HEK293T (cell line): ENCODE data around the gene BRD7.

Experiments used
- CTCF ChIA-PET: fragments of 350-600 bp; formaldehyde crosslinking; extraction: SDS; loops from one replicate; lab custom pipeline; 2021; ENCODE audit warnings: antibody characterized with exemption, inconsistent platforms; lab: Yijun Ruan, JAX
- POLR2A ChIA-PET: fragments of 350-600 bp; formaldehyde crosslinking; extraction: SDS; loops from one replicate; lab custom pipeline; 2020; ENCODE audit warnings: antibody characterized with exemption, inconsistent platforms; lab: Yijun Ruan, JAX
- DNase-seq: peaks from one replicate; pipeline ENCODE4 v3.0.0; 2012; ENCODE audit warnings: mixed read lengths; ENCODE audit errors: extremely low spot score
- ARNT ChIP-seq: fragments of 450-650 bp; IDR thresholded peaks from 2 replicates; pipeline ENCODE4 v1.6.1; 2017; ENCODE audit warnings: mild to moderate bottlenecking
- BHLHE40 ChIP-seq: fragments of 450-650 bp; IDR thresholded peaks from 2 replicates; pipeline ENCODE4 v1.6.1; 2016; ENCODE audit warnings: mild to moderate bottlenecking, moderate library complexity, borderline replicate concordance
- CTBP1 ChIP-seq: fragments of 450-650 bp; IDR thresholded peaks from 2 replicates; pipeline ENCODE4 v1.6.1; 2016; ENCODE audit warnings: borderline replicate concordance
- ELF4 ChIP-seq: fragments of 450-650 bp; IDR thresholded peaks from 2 replicates; pipeline ENCODE4 v1.6.1; 2017; ENCODE audit warnings: antibody characterized with exemption
- FOXA1 ChIP-seq: fragments of 450-650 bp; IDR thresholded peaks from 2 replicates; pipeline ENCODE4 v1.6.1; 2016; ENCODE audit warnings: mild to moderate bottlenecking
- FOXK2 ChIP-seq: fragments of 450-650 bp; IDR thresholded peaks from 2 replicates; pipeline ENCODE4 v1.6.1; 2016; ENCODE audit warnings: mild to moderate bottlenecking
- FOXM1 ChIP-seq: fragments of 450-650 bp; IDR thresholded peaks from 2 replicates; pipeline ENCODE4 v1.6.1; 2017; ENCODE audit warnings: mild to moderate bottlenecking, borderline replicate concordance
- HDGF ChIP-seq: fragments of 450-650 bp; IDR thresholded peaks from 2 replicates; pipeline ENCODE4 v1.6.1; 2017; ENCODE audit warnings: antibody characterized with exemption, borderline replicate concordance
- L3MBTL2 ChIP-seq: fragments of 450-650 bp; conservative IDR thresholded peaks from 2 replicates; pipeline ENCODE4 v1.6.1; 2016; ENCODE audit warnings: mild to moderate bottlenecking
- LEF1 ChIP-seq: fragments of 450-650 bp; IDR thresholded peaks from 2 replicates; pipeline ENCODE4 v1.6.1; 2017; ENCODE audit warnings: mild to moderate bottlenecking, borderline replicate concordance
- NFRKB ChIP-seq: fragments of 450-650 bp; IDR thresholded peaks from 2 replicates; pipeline ENCODE4 v1.6.1; 2016; ENCODE audit warnings: mild to moderate bottlenecking, moderate library complexity
- SP1 ChIP-seq: fragments of 450-650 bp; IDR thresholded peaks from 2 replicates; pipeline ENCODE4 v1.6.1; 2017
- SUZ12 ChIP-seq: fragments of 450-650 bp; IDR thresholded peaks from 2 replicates; pipeline ENCODE4 v1.6.1; 2016; ENCODE audit warnings: mild to moderate bottlenecking
- TARDBP ChIP-seq: fragments of 450-650 bp; IDR thresholded peaks from 2 replicates; pipeline ENCODE4 v1.6.1; 2016
- ZNF384 ChIP-seq: fragments of 450-650 bp; IDR thresholded peaks from 2 replicates; pipeline ENCODE4 v1.6.1; 2016
- TF ChIP-seq, protein P1 (sequence below): fragments of 450-650 bp; IDR thresholded peaks from 2 replicates; pipeline ENCODE4 v1.6.1; 2016

BRD7 gene

DNA sequence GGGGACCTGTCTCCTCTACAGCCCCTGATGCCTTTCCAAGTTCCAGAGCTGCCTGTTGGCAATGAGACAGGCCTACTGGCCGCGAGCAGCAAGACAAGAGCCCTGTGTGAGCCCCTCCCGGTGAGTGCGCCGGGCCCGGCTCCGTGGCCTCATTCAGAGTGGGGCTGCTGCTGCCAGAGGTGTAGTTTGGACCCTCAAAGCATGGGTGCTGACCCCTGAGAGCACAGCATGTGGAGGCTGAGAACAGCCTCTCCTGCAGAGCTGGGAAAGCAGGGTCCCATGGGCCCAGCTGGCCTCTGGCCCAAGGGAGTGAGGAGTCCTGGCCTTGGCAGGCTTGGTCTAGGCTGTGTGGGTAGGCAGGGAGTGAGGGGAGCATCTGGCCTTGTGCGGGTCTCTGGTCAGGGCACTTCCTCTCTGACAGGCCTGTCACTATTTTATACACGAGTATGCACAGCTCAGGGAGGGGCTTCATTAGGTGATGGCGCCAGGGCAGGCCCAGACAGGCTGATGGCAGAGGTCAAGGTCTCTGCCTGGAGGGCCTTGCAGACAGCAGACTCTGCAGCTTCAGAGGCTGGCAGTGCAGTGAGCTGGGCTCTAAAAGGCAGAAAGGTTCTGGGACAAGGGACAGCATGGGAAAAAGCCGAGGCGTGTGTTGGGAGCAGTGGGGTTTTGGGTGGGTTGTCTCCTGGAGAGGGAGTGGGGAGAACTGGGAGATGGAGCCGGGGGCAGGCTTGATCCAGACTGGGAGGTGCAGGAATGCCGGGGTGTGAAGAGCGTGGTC is 59.1 kb downstream of the BRD7 start:
- POLR2A ChIA-PET, result no interaction called here
- CTCF ChIA-PET, result interaction anchor here (1.8 kb wide), 1 partner anchor 18 kb away, joined by 5 read pairs; no protein-coding TSS in a partner anchor
- DNase-seq, result no peak
- no peak for TF ChIP-seq LEF1
- no peak for TF ChIP-seq FOXK2
- TF ChIP-seq ARNT, result no peak
- TF ChIP-seq, protein P1, sequence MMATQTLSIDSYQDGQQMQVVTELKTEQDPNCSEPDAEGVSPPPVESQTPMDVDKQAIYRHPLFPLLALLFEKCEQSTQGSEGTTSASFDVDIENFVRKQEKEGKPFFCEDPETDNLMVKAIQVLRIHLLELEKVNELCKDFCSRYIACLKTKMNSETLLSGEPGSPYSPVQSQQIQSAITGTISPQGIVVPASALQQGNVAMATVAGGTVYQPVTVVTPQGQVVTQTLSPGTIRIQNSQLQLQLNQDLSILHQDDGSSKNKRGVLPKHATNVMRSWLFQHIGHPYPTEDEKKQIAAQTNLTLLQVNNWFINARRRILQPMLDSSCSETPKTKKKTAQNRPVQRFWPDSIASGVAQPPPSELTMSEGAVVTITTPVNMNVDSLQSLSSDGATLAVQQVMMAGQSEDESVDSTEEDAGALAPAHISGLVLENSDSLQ, result no peak
- no peak for TF ChIP-seq CTBP1
- no peak for TF ChIP-seq ZNF384
- no peak for TF ChIP-seq L3MBTL2
- no peak for TF ChIP-seq NFRKB
- TF ChIP-seq SP1, result no peak
- no peak for TF ChIP-seq FOXA1
- no peak for TF ChIP-seq TARDBP
- no peak for TF ChIP-seq FOXM1
- no peak for TF ChIP-seq BHLHE40
- TF ChIP-seq ELF4, result no peak

DNA sequence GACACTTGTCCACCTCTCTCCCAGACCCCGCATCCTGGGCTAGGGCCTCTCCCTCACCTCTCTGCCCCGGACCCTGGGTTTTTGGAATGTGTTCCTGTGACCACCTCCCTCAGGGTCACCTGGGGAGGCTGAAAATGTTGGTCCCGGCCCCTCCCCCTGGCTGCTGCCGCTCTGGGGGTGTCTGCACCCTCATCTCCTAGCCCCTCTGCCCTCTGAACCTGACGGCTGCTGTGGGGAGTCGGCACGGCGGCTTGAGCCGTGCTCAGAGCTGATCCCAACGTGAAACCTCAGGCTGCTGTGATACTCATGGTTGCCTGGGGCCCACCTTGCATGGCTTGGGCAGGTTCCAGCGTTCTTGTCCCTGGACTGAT is 59.6 kb downstream of the BRD7 start:
- ChIA-PET POLR2A (no interaction called here), CTCF (no interaction called here)
- no peak for TF ChIP-seq ELF4
- DNase-seq, result no peak

DNA sequence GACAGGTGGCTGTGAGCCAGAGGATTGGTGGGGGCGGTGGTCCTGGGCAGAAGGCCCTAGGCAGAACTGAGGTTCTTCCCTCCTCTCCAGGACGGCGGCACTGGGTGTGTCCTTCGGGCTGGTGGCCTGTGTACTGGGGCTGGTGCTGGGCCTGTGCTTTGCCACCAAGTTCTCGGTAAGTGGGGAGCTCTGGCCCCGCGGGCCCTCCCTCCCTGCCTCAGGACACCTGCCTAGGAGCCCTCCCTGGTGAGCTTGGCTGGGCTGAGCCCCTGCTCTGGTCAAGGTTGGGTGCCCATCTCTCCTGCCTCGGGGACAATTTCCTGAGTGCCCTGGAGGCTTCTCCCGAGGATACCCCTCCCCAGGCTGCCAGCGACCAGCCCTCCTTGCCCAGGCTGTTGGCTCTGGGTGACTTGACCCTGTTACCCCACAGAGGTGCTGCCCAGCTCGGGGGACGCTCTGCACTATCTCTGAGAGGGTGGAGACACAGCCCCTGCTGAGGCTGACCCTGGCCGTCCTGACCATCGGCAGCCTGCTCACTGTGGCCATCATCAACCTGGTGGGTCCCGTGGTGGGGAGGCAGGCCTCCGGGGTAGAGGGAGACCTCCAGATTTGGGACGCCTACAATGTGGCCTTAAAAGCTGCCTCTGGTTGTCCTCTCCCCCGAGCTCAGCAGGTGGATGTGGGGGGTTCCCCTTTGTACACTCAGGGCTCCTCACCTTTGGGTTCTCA is 60.4 kb downstream of the BRD7 start:
- ChIA-PET POLR2A (no interaction called here), CTCF (no interaction called here)
- TF ChIP-seq, protein P1, result no peak
- TF ChIP-seq SP1 (no peak), HDGF (no peak), NFRKB (no peak), LEF1 (no peak), SUZ12 (no peak), L3MBTL2 (no peak), FOXM1 (no peak), BHLHE40 (no peak), FOXA1 (no peak), FOXK2 (no peak), TARDBP (no peak), ELF4 (no peak)
- DNase-seq, result no peak

DNA sequence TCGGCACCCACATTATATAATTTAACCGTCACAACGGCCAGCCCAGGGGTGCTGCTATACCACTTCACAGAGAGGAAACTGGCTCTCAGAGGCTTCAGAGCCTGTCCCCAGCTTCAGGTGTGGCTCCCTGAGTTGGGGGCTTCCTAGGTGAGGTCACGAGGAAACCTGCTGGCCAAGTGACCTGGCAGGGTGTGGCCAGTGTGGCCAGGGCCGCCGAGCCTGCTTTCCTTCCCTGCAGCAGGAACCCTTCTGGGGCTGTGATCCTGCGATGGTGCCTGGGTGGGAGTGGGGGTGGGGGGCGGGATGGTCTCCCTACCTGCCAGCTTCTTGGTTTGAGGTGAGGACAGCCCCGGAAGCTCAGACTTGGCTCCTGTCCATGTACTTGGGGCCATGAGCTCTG is 62.5 kb downstream of the BRD7 start:
- POLR2A ChIA-PET, result no interaction called here
- no peak for DNase-seq

DNA sequence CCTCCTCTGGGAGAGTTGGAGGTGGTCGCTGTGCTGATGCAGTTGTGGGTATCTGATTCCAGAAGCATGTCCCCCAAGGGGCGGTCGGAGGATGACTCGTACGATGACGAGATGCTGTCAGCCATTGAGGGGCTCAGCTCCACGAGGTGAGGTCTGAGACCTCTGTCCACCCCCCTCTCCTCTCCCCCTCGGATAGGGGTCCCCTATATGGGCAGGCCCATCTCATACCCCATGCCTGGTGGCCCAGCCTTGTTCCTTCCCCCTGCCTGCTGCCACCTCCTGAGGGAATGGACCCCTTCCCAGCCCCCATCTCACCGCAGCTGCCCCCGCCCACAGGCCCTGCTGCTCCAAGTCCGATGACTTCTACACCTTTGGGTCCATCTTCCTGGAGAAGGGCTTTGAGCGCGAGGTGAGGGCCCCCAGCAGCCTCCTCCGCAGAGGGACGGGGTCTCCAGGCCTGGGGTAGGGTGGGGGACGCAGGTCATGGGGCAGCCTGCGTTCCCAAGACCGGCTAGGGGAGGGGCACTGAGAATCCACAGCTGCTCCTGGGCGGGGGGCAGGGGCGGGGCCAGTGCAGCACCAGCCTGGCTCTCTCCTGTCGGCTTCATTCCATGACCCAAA is 63.2 kb downstream of the BRD7 start:
- CTCF ChIA-PET, result no interaction called here
- TF ChIP-seq ZNF384 (no peak), SP1 (no peak), NFRKB (no peak), BHLHE40 (no peak), ELF4 (no peak), FOXK2 (no peak), ARNT (no peak), CTBP1 (no peak), SUZ12 (no peak), HDGF (no peak), TARDBP (no peak), FOXM1 (no peak), FOXA1 (no peak), L3MBTL2 (no peak), LEF1 (no peak)
- TF ChIP-seq, protein P1, result no peak
- DNase-seq, result no peak
- POLR2A ChIA-PET, result no interaction called here

More for the DNA sequence above, 62.5 kb downstream of the BRD7 start:
- TF ChIP-seq ELF4, result no peak
- no peak for TF ChIP-seq FOXA1
- TF ChIP-seq ARNT, result no peak
- TF ChIP-seq SUZ12, result no peak
- TF ChIP-seq FOXK2, result no peak
- no peak for TF ChIP-seq BHLHE40
- TF ChIP-seq TARDBP, result no peak
- no peak for TF ChIP-seq ZNF384
- no peak for TF ChIP-seq FOXM1
- no peak for TF ChIP-seq CTBP1
- CTCF ChIA-PET, result no interaction called here
